Measurements from ENCODE around the gene ST7L. TPM values are rescaled to one million over a fixed set of nuclear protein-coding genes. Genes with fewer than 3 reads are reported as not detected.

Gene ST7L
- total and polyA plus RNA-seq, 2 donors (not counting 1 experiment from before 2014, with no cell fraction given): 14.6 to 18.0 TPM

DNA sequence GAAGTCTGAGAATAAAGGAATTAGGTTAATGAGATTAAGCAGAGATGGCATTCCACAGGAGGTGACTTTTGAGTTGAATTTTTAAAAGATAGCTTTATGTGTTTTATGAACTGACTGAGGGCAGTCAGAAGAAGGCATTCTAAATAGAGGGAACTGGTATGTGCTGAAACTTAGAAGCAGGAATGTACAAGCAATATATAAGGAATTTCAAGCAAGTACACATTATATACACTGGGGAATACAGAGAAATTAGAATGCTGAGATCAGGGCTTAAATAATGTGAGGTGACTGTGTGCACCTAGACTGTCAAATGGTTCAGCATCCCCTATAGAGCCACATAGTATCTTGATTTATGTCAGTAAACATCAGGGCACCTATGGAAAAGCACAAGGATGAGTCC lies 90.9 kb downstream of the ST7L start:
- H3K27ac ChIP-seq (ENCODE audit: insufficient read depth, low read length): no peak overlapping the region
- no peaks in the 10 kb centered on the region for H3K9me3 ChIP-seq (ENCODE audit: control insufficient read depth, insufficient read depth, low read depth, low read length)
- H3K4me3 ChIP-seq (replicated peaks in 1 of 4; ENCODE audit: control extremely low read depth in 1 of 4, insufficient read depth in 1 of 4, low read depth in 3 of 4, low read length in 4 of 4): no peak overlapping the region
- no peaks in the 10 kb centered on the region for H4K20me1 ChIP-seq (ENCODE audit: control insufficient read depth, extremely low read depth, insufficient read depth, low read length)
- no peak overlapping the region for H3K9ac ChIP-seq (ENCODE audit: insufficient read depth, low read length)
- H3K4me1 ChIP-seq (ENCODE audit: control insufficient read depth, extremely low read depth, insufficient read depth, low read length): peaks cover 17% of the 10 kb centered on the region
- no peak overlapping the region for H3K4me2 ChIP-seq (ENCODE audit: extremely low read depth, insufficient read depth, low read length)
- peak in 1 of 2 donors; percentile 27 for DNase-seq (ENCODE audit: low read depth in 2 of 2)
- no peaks in the 10 kb centered on the region for H3K79me2 ChIP-seq (ENCODE audit: control insufficient read depth, insufficient read depth, low read length)
- TF ChIP-seq CTCF (conservative IDR thresholded peaks at IDR 0.05 in 1 of 2, IDR thresholded peaks at IDR 0.05 in 1 of 2; ENCODE audit: low read depth in 1 of 2, low read length in 2 of 2) (no peak), EZH2 (IDR thresholded peaks at IDR 0.05; ENCODE audit: low read length, missing control alignments) (no peak)
- no peak overlapping the region for H2AFZ ChIP-seq (ENCODE audit: low read length)
- no peaks in the 10 kb centered on the region for H3K27me3 ChIP-seq (ENCODE audit: control insufficient read depth, insufficient read depth, low read length)
- no peaks in the 10 kb centered on the region for H3K36me3 ChIP-seq (ENCODE audit: control insufficient read depth, insufficient read depth, low read length)

GRCh38 chr1:112527266-112528010 lies 91.5 kb downstream of the ST7L start:
- Histone ChIP-seq H3K9ac (ENCODE audit: insufficient read depth, low read length) (no peak overlapping the region), H3K27ac (ENCODE audit: insufficient read depth, low read length) (peak overlapping the region; percentile 39), H3K4me2 (ENCODE audit: extremely low read depth, insufficient read depth, low read length) (peak overlapping the region; percentile 26), H3K79me2 (ENCODE audit: control insufficient read depth, insufficient read depth, low read length) (no peaks in the 10 kb centered on the region), H3K4me3 (replicated peaks in 1 of 4; ENCODE audit: control extremely low read depth in 1 of 4, insufficient read depth in 1 of 4, low read depth in 3 of 4, low read length in 4 of 4) (no peak overlapping the region), H4K20me1 (ENCODE audit: control insufficient read depth, extremely low read depth, insufficient read depth, low read length) (no peaks in the 10 kb centered on the region), H3K36me3 (ENCODE audit: control insufficient read depth, insufficient read depth, low read length) (no peaks in the 10 kb centered on the region), H3K4me1 (ENCODE audit: control insufficient read depth, extremely low read depth, insufficient read depth, low read length) (peaks cover 21% of the 10 kb centered on the region), H3K9me3 (ENCODE audit: control insufficient read depth, insufficient read depth, low read depth, low read length) (no peaks in the 10 kb centered on the region), H3K27me3 (ENCODE audit: control insufficient read depth, insufficient read depth, low read length) (no peaks in the 10 kb centered on the region), H2AFZ (ENCODE audit: low read length) (no peak overlapping the region)
- peak in 1 of 2 donors; percentile 86 for DNase-seq (ENCODE audit: low read depth in 2 of 2)
- TF ChIP-seq CTCF (conservative IDR thresholded peaks at IDR 0.05 in 1 of 2, IDR thresholded peaks at IDR 0.05 in 1 of 2; ENCODE audit: low read depth in 1 of 2, low read length in 2 of 2): no peak
- TF ChIP-seq EZH2 (IDR thresholded peaks at IDR 0.05; ENCODE audit: low read length, missing control alignments): no peak

GRCh38 chr1:112524986-112525385 lies 94.0 kb downstream of the ST7L start:
- H3K9ac ChIP-seq (ENCODE audit: insufficient read depth, low read length): no peak overlapping the region
- no peak overlapping the region for H2AFZ ChIP-seq (ENCODE audit: low read length)
- H4K20me1 ChIP-seq (ENCODE audit: control insufficient read depth, extremely low read depth, insufficient read depth, low read length): no peaks in the 10 kb centered on the region
- H3K4me2 ChIP-seq (ENCODE audit: extremely low read depth, insufficient read depth, low read length): no peak overlapping the region
- TF ChIP-seq CTCF (conservative IDR thresholded peaks at IDR 0.05 in 1 of 2, IDR thresholded peaks at IDR 0.05 in 1 of 2; ENCODE audit: low read depth in 1 of 2, low read length in 2 of 2) (no peak), EZH2 (IDR thresholded peaks at IDR 0.05; ENCODE audit: low read length, missing control alignments) (no peak)
- peak in 1 of 2 donors; percentile 37 for DNase-seq (ENCODE audit: low read depth in 2 of 2)
- no peaks in the 10 kb centered on the region for H3K27me3 ChIP-seq (ENCODE audit: control insufficient read depth, insufficient read depth, low read length)
- no peaks in the 10 kb centered on the region for H3K9me3 ChIP-seq (ENCODE audit: control insufficient read depth, insufficient read depth, low read depth, low read length)
- no peak overlapping the region for H3K4me3 ChIP-seq (replicated peaks in 1 of 4; ENCODE audit: control extremely low read depth in 1 of 4, insufficient read depth in 1 of 4, low read depth in 3 of 4, low read length in 4 of 4)
- peaks cover 21% of the 10 kb centered on the region for H3K4me1 ChIP-seq (ENCODE audit: control insufficient read depth, extremely low read depth, insufficient read depth, low read length)
- H3K27ac ChIP-seq (ENCODE audit: insufficient read depth, low read length): no peak overlapping the region
- H3K79me2 ChIP-seq (ENCODE audit: control insufficient read depth, insufficient read depth, low read length): no peaks in the 10 kb centered on the region
- H3K36me3 ChIP-seq (ENCODE audit: control insufficient read depth, insufficient read depth, low read length): no peaks in the 10 kb centered on the region

All from fibroblast of lung (primary cell).